GM12874 (cell line): ENCODE data around the gene BLCAP.

Source experiments
- CTCF ChIP-seq: IDR thresholded peaks from 2 replicates; pipeline ENCODE4 v1.5.1; 2011; ENCODE audit warnings: low read depth, mild to moderate bottlenecking, control low read depth, low read length, moderate library complexity; ENCODE audit not compliant: insufficient read depth

The BLCAP gene

GRCh38 chr20:37547912-37548311 is 20.2 kb upstream of the BLCAP start:
- no peak for TF ChIP-seq CTCF

GRCh38 chr20:37545516-37545915 is 17.8 kb upstream of the BLCAP start:
- TF ChIP-seq CTCF = no peak

- TF ChIP-seq CTCF = no peak
Observed at GRCh38 chr20:37544386-37544785, 16.7 kb upstream of the BLCAP start.

- no peak for TF ChIP-seq CTCF
Observed at GRCh38 chr20:37543828-37544227, 16.2 kb upstream of the BLCAP start.

GRCh38 chr20:37542281-37542680 is 14.6 kb upstream of the BLCAP start:
- no peak for TF ChIP-seq CTCF

GRCh38 chr20:37541326-37541725 is 13.7 kb upstream of the BLCAP start:
- no peak for TF ChIP-seq CTCF

GRCh38 chr20:37540001-37540400 is 12.3 kb upstream of the BLCAP start:
- no peak for TF ChIP-seq CTCF

GRCh38 chr20:37539424-37539823 is 11.7 kb upstream of the BLCAP start:
- TF ChIP-seq CTCF = no peak
